Esophagus muscularis mucosa (tissue), 4 donors: ENCODE data around the gene PABPN1. TPM values are rescaled to one million over a fixed set of nuclear protein-coding genes. Genes with fewer than 3 reads are reported as not detected.

Experiments used
- DNase-seq: peaks from one replicate; pipeline ENCODE4 v3.0.0-alpha.2; 2017; ENCODE audit errors: extremely low spot score
- H3K27ac ChIP-seq, 4 donors: fragments of 200-600 bp; sonication (generic); replicated peaks in 1 of 4; 1 replicate in 3 of 4; 2 replicates in 1 of 4; pipeline ENCODE4 v1.5.1; 2016 to 2019; ENCODE audit warnings: mild to moderate bottlenecking in 1 of 4
- H3K27me3 ChIP-seq, 4 donors: fragments of 200-600 bp; sonication (generic); one replicate each; pipeline versions ENCODE4 v1.5.1 to v1.6.0; 2016 to 2019
- H3K36me3 ChIP-seq, 4 donors: fragments of 200-600 bp; sonication (generic); one replicate each; pipeline ENCODE4 v1.5.1; 2016 to 2019
- H3K4me1 ChIP-seq, 4 donors: fragments of 200-600 bp; sonication (generic); one replicate each; pipeline ENCODE4 v1.5.1; 2016 to 2019
- H3K4me3 ChIP-seq, 4 donors: fragments of 200-600 bp; sonication (generic); 1 replicate in 2 of 4; 2 replicates in 2 of 4; pipeline ENCODE4 v1.5.1; 2016 to 2019; ENCODE audit warnings: mild to moderate bottlenecking in 4 of 4, moderate library complexity in 1 of 4
- H3K9me3 ChIP-seq, 4 donors: fragments of 200-600 bp; sonication (generic); 1 replicate in 3 of 4; 2 replicates in 1 of 4; pipeline ENCODE4 v1.5.1; 2016 to 2019
- EP300 ChIP-seq: sonication (generic); formaldehyde crosslinking; IDR thresholded peaks from one replicate; pipeline ENCODE4 v1.6.1; 2017; ENCODE audit warnings: antibody characterized with exemption
- POLR2A ChIP-seq: fragments of 450-650 bp; IDR thresholded peaks from one replicate; pipeline ENCODE4 v1.6.1; 2017; ENCODE audit warnings: antibody characterized with exemption, moderate library complexity, mild to moderate bottlenecking, low read depth
- POLR2AphosphoS5 ChIP-seq, 2 donors: sonication (generic); formaldehyde crosslinking; IDR thresholded peaks; one replicate each; pipeline ENCODE4 v1.6.1; 2017; ENCODE audit warnings: antibody characterized with exemption in 2 of 2
- WGBS: methylation state at CpG from one replicate; pipeline ENCODE4 v1.1.5; 2018; 5-methylcytosine and 5-hydroxymethylcytosine counted together
- intact Hi-C: fragments of 100-400 bp; cut with DNase I; formaldehyde crosslinking; loops from one replicate; pipeline ENCODE4 v1.15.1; 2023
- total RNA-seq, 4 donors: library from RNA; depleted of rRNA; stranded (reverse); fragments of >200 nt; gene quantifications; one replicate each; pipeline versions ENCODE4 v1.1.0 to v1.2.1, GENCODE V29; 2016
- TF ChIP-seq, protein P1 (sequence below), 3 experiments: fragments of 200-600 bp in 2 of 3; fragments of 450-650 bp in 1 of 3; sonication (generic) in 2 of 3; IDR thresholded peaks; one replicate each; pipeline ENCODE4 v1.5.1; 2017 to 2019; ENCODE audit warnings: antibody characterized with exemption in 3 of 3, mild to moderate bottlenecking in 2 of 3, moderate library complexity in 1 of 3

PABPN1 gene
- total RNA-seq, 4 donors from 2014 or later, result 44.6 to 68.1 (median 53.9) TPM

DNA sequence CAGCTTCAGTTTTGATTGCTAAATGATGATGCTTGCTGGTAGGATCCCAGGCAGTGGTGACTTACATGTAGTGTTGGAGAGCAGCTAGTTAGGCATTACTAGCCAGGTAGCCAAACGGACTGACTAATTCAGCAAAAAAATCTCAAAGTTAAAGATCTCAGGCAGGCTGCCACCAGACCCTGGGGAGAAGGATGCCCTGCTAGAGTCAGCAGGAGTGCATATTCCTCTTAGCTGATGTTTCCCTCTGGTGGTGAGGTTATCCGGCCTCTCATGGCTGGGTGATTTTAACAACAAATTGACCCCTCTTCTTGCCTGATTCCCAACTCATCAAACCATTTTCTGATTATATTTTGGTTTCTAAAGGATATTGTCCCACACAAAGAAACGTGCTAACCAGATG lies 40.9 kb downstream of the PABPN1 start:
- Histone ChIP-seq H3K4me3 (no peak overlapping the region), H3K27ac (peak overlapping the region in 3 of 4 donors; percentile 44 to 57 (median 55)), H3K27me3 (peaks cover 0 to 16% (median 0%) of the 10 kb centered on the region in 4 donors), H3K36me3 (peaks cover 0 to 33% (median 13%) of the 10 kb centered on the region in 4 donors), H3K4me1 (peaks cover 13 to 90% (median 84%) of the 10 kb centered on the region in 4 donors), H3K9me3 (no peaks in the 10 kb centered on the region)
- intact Hi-C loops, result no loop called here
- WGBS, result 53% methylated on average over 3 of the region's 3 CpGs
- DNase-seq, result no peak
- TF ChIP-seq POLR2A, result no peak
- TF ChIP-seq, protein P1, sequence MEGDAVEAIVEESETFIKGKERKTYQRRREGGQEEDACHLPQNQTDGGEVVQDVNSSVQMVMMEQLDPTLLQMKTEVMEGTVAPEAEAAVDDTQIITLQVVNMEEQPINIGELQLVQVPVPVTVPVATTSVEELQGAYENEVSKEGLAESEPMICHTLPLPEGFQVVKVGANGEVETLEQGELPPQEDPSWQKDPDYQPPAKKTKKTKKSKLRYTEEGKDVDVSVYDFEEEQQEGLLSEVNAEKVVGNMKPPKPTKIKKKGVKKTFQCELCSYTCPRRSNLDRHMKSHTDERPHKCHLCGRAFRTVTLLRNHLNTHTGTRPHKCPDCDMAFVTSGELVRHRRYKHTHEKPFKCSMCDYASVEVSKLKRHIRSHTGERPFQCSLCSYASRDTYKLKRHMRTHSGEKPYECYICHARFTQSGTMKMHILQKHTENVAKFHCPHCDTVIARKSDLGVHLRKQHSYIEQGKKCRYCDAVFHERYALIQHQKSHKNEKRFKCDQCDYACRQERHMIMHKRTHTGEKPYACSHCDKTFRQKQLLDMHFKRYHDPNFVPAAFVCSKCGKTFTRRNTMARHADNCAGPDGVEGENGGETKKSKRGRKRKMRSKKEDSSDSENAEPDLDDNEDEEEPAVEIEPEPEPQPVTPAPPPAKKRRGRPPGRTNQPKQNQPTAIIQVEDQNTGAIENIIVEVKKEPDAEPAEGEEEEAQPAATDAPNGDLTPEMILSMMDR (IDR thresholded peaks at IDR 0.05), result peak in 1 of 3 experiments; percentile 15

DNA sequence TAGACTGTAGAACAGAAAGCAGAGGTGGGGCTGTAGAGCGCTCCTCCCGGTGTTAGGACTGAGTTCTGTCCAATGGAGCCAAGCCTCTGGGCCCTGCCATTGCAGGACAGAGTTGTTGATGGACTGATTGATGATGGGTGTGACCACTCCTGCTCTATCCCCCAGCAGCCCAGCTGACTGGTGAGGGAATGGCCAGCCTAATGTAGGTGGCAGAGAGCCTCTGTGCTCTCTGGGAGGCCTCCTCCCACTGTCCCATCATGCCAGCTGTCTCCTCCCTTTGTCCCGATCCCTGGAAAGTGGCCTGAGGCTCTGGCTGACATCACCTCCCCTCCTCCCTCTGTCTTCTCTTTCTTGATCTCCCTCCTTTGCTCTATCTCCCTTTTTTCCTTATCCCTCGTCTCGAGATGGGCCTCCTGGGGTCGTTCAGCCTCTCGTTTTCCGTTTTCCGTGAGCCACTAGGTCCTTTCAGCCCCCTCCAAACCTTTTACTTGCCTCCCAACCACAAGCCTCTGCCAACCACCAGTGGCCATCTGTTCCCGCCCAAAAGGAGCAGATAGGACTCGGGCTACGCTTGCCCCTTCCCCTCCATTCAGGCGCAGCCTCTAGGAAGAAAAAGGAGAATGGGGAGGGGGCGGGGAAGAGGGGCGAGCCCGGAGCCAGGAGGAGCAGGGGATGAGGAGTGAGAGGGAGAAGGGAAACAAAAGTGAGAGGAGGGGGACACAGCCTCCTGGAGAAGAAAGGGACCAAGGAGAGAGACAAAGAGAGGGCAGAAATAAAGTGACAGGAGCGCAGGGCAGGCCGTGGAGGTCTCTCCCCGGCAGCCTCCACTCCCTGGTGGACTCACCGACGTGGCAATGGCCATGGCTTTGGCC lies 43.1 kb downstream of the PABPN1 start:
- peaks cover 0 to 14% (median 5%) of the 10 kb centered on the region in 4 donors for H3K36me3 ChIP-seq

DNA sequence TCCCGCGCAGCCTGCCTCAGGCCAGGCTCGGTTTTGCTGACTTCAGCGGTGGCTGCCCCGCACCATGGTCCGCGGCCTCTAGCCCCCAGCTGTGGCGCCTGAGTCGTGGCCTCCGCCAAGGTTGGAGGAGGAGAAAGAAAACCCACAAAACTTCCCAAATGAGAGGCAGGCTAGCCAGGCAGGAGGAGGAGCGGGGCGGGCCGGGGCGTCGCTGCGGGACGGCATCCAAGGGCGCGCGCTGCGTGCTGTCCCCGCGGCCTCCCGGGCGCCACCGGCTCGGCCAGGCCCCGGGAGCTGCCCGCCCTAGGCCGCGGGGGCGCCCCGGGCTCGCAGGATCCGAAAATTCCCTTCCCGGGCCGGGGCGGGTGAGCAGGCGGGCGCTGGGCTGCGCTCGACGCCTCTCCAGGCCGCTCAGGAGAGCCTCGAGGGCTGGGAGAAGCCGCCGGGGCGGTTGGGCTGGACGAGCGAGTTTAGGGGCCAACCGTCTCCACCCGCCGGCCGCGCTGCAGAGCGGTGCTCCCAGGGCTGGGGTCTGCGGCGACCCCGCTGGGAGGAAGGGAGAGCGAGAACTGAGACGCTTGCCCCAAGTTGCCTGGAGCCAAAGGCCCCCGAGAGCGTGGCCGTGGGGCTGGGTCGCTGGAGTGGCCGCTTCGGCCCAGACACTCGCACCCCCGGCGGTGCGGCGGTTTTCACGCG lies 43.9 kb downstream of the PABPN1 start, which contains the start of gene EFS:
TSS of gene EFS (minus strand) at position 137 of the 696 bp plus-strand sequence. CDS start 147 bp downstream, outside the sequence.
- H3K4me1 ChIP-seq, result peaks cover 13 to 72% (median 68%) of the 10 kb centered on the region in 4 donors
- 3% methylated on average over 39 of the region's 74 CpGs for WGBS
- peak within 1 kb of the TSS; percentile 96 to 98 (median 96) for H3K27ac ChIP-seq
- DNase-seq, result no peak
- peak within 1 kb of the TSS; percentile 61 to 72 (median 66) for H3K4me3 ChIP-seq
- TF ChIP-seq POLR2AphosphoS5 (IDR thresholded peaks at IDR 0.05), result peak in 1 of 2 donors; percentile 5
- TF ChIP-seq, protein P1 (IDR thresholded peaks at IDR 0.05), result no peak
- intact Hi-C loops, result no loop called here
- H3K9me3 ChIP-seq, result no peaks in the 10 kb centered on the region
- H3K36me3 ChIP-seq, result peaks cover 0 to 6% (median 1%) of the 10 kb centered on the region in 4 donors
- H3K27me3 ChIP-seq, result peaks cover 0 to 16% (median 0%) of the 10 kb centered on the region in 4 donors

More for the DNA sequence above, 43.1 kb downstream of the PABPN1 start:
- intact Hi-C loops, result no loop called here
- Histone ChIP-seq H3K4me3 (peak overlapping the region; percentile 61 to 72 (median 66)), H3K9me3 (no peaks in the 10 kb centered on the region), H3K27ac (peak overlapping the region; percentile 96 to 98 (median 96)), H3K4me1 (peaks cover 13 to 79% (median 75%) of the 10 kb centered on the region in 4 donors), H3K27me3 (peaks cover 0 to 16% (median 0%) of the 10 kb centered on the region in 4 donors)
- no peak for DNase-seq
- 10% methylated on average over 21 of the region's 21 CpGs for WGBS
- TF ChIP-seq EP300 (no peak), POLR2A (no peak), POLR2AphosphoS5 (IDR thresholded peaks at IDR 0.05) (peak in 1 of 2 donors; percentile 67)
- TF ChIP-seq, protein P1 (IDR thresholded peaks at IDR 0.05), result no peak

DNA sequence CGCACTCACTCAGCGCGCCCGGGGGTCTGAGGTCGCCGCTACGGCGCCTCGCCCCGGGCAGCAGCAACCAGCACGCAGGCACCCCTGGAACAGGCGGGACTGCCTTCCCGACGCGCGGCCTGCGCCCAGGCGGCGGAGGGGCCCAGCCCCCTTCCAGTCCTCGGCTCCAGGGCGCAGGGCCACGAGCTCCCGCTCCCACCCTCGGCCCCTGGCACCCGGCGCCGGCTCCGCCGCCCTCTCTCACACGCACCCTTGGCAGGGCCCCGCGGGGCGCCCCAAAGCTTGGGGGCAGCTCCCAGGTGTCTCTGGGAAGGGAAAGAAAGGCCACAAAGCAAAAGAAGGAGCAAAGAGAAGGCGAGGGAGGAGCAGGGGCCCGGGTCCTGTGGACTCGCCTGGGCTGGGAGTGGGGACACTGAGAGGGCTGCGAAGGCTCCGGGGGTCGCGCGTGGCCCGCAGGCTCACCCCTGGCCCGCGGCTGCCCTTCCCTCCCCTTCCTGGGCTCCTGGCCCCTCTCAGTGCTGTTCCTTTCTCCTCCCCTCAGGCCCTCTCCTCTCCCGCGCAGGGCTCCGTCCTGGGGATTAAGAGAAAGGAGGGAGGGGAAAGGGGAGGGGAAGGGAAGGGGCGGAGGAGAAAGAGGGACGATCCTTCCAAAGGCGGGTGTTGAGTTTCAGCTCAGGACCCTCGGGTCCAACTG lies 44.6 kb downstream of the PABPN1 start:
- H3K4me3 ChIP-seq, result peak overlapping the region; percentile 61 to 72 (median 66)
- no peaks in the 10 kb centered on the region for H3K9me3 ChIP-seq
- H3K36me3 ChIP-seq, result no peaks in the 10 kb centered on the region
- H3K4me1 ChIP-seq, result peaks cover 13 to 65% (median 61%) of the 10 kb centered on the region in 4 donors
- TF ChIP-seq POLR2A (peak; percentile 36), EP300 (no peak), POLR2AphosphoS5 (IDR thresholded peaks at IDR 0.05) (peak; percentile 80 to 88)
- TF ChIP-seq, protein P1 (IDR thresholded peaks at IDR 0.05), result no peak
- DNase-seq, result no peak
- H3K27ac ChIP-seq, result peak overlapping the region; percentile 96 to 98 (median 96)
- H3K27me3 ChIP-seq, result peaks cover 0 to 16% (median 0%) of the 10 kb centered on the region in 4 donors
- intact Hi-C loops, result no loop called here
- under 1% methylated on average over 40 of the region's 51 CpGs for WGBS
